HG02943 (cell line): ENCODE data around the gene TMEM121.

Experiments used
- ATAC-seq: cut with Tn5 transposase; IDR thresholded peaks from one replicate; pipeline ENCODE4 v1.9.1; 2021; ENCODE audit warnings: mild to moderate bottlenecking, low read depth, moderate library complexity; ENCODE audit not compliant: unreplicated experiment

The TMEM121 gene

DNA sequence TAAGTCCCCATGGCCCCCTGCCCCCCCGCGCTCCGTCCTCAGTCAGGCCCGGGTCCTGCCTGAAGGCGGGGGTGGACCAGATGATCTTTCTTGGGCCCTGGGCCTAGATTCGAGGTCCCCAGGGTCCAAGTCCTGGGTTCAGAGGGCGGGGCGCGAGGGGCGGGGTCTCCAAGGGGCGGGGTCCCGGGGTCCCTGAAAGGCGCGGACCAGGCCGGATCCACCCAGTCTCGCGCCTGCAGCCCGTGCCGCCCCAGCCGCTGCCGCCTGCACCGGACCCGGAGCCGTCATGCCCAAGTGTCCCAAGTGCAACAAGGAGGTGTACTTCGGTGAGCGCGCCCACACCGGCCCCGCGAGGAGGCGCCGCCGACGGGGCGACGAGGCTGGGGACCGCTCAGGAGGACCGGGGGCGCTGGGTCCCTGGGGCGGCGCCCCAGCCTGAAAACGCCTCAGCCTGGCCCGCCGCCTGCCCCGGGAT is 39.4 kb upstream of the TMEM121 start:
- ATAC-seq, result no peak

DNA sequence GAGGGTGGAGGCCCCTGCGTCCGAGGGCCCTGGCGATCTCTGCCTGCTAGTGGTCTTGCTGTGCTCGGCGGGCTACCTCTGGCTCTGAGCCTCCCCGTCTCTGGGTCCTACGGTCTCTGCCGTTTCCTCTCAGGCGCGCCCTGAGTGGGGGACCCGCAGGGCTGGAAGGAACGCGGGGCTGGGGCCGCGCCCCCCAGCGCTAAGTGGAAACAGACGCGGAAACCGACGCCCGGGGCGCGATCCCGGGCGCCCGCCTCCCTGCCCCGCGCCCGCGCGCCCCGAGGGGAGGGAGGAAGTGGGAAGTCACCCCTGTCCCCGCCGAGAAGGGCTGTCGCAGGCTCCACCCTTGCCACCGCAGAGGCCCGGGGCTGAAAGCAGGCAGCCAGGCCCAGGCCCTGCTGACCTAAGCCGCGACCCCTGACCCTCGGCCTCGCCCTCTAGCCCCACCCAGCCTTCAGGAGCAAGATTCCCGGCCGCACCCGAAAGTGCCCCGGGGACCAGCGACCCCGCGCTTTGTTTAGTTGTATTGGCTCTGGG is 38.9 kb upstream of the TMEM121 start:
- no peak for ATAC-seq

DNA sequence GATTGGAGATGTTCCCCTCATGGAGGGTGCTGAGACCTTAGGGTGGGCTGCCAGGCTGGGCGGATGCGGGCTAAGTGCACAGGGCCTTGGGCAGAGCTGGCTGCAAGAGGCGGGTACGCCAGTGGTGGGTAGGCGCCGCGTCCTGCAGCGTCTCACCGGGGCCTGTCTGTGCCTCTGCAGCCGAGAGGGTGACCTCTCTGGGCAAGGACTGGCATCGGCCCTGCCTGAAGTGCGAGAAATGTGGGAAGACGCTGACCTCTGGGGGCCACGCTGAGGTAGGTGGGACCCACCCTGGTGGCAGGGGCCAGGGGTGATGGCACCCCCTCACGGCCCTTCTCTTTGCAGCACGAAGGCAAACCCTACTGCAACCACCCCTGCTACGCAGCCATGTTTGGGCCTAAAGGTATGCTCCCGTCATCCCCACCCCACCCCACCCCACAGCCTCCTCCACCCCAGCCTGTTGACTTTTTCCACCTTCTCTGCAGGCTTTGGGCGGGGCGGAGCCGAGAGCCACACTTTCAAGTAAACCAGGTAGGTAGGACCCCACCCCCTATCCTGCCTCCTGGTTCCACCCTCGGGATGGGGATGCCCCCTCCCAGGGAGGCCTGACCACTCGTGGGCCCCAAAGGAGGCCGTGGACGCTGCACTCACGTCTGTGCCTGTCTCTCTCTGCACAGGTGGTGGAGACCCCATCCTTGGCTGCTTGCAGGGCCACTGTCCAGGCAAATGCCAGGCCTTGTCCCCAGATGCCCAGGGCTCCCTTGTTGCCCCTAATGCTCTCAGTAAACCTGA is 38.2 kb upstream of the TMEM121 start:
- ATAC-seq, result no peak

DNA sequence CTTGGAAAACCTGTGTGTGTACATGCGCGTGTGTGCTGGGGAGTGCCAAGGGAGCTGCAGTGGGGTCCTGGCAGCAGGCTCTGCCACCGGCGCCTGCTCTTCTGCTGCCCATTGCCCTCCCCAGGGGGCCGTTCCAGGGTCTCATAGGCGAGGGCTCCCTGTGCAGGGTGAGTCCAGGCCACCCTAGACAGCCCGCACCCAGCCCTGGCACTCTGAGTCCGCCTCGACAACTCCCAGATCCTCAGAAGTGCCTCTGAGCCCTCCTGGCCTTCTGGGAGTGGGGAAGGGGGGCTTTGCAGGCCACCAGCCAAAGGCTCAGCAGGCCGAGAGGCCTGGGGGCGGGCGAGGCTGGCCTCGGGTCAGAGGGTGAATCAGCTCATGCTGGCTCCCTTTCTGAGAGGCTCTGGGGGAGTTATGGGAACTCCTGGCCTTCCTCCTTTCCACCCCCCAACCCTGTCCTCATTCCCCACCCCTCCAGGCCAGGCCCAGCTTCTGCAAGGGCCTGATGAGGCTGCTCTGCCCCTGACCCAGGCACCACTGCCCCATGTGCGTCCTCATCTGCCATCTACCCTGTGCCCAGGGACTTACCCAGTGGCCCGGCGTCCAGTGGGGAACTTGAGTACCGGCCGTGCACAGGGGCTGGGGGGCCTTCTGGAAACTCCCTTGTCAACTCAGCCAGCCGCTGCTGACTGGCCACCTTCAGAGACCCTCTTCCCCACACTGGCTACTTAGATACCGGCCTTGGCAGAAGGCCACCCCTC is 37.4 kb upstream of the TMEM121 start:
- ATAC-seq, result no peak

DNA sequence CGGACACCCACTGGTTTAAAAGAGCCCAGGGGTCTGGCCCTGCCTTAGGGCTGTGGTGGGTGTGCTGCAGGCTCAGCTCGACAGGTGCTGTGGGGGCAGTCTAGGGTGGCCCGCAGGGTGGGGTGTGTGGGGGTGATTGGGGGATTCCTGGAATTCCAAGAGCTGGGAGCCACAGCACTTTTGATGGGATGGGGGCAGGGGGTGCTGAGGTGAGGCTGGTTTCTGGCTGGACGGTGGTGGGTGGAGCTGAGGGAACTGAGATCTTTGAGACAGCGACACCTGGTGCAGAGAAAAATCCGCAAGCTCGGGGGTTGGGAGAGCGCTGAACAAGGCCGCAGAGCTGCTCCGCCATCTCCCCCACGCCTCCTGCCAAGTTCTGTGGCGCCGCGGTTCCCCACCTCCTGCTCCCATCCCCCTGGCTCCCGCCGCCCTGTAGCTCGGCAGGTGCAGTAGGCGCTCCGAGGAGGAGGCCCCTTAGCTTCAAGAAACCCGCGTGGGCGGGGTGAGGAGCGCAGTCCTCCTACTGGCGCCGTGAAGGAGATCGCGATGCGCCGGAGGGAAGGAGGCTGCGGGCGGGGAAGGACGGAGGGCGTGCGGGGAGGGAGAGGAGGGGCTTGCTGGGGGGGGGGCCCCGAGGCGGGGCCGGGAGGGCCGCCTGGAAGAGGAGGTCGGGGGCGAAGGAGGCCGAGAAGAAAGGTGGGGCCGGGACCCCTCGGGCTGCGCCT is 36.7 kb upstream of the TMEM121 start:
- ATAC-seq, result no peak

GRCh38 chr14:105490267-105490571 is 36.2 kb upstream of the TMEM121 start:
- peak; percentile 0 for ATAC-seq

GRCh38 chr14:105490572-105491365 is 35.6 kb upstream of the TMEM121 start, which contains the start of gene TEDC1:
Gene TEDC1 (plus strand): TSS chr14:105491246. CDS start chr14:105491376, 130 bp downstream.
- peak; percentile 64 for ATAC-seq

DNA sequence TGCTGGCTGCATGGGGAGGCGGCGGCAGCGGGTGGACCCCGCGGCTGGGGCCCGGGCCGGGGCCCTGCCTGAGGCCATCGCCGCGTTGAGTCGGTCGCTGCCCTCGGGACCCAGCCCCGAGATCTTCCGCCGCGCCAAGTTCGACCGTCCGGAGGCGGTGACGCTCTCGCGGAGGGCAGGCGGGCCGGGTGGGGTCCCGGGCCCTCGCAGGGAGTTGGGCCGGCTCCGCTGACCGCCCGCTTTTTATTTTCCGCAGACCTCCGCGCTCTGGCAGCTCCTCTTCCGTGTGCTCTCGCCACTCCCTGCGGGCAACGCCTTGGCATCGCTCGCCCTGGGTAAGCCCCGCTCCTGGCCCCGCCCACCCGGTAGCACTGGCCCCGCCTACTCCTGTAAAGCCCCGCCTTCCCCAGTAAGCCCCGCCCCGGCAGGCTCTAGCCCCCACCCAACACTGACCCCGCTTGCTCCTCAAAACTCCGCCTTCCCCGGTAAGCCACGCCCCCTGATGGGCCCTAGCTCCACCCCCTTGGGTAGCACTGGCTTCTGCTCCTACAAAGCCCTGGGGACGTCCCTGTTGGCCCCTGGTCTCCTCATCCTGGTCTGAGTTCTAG is 34.9 kb upstream of the TMEM121 start:
- ATAC-seq, result peak; percentile 9

- no peak for ATAC-seq
Measured at GRCh38 chr14:105492031-105492970, 34.1 kb upstream of the TMEM121 start.

DNA sequence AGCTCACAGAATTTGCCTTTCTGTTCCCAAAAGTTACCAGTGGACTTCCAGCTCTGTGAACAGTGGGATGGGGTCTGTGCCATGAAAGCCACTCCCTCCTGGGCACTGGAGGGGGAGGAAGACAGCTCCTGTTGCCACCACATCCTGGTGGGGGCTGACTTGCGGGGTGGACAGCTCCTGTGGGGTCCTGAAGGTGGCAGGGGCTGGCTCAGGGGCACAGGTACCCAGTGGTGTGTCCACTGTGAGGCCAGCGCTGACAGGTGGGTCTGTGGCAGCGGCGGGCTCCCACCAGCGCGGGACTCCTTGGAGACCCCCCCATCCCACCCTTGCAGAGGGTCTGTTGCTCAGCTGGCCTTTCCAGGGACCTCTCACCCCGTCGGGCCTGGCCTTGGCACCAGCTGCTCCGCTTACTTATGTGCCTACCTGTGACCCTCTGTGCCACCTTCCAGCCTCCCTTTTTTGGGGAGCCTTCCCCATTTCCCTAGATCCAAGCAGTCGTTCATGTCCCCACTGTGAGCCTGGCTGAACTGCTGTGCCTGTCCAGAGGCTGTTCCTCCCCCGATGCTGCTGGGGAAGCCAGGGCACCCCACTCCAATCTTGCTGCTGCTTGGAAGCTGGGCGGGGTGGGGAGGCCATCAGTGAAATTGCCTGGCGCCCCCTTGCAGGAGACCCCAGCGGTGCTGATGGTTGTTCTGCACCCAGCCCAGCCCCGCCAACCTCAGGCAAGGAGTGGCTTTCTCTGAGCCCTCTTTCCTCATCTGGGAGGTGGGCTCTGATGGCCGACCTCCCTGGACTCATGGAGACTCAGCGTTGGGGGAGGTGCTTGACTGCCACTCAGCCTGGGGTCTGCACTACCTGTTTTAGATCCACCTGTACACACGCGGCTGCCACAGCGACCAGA is 33.2 kb upstream of the TMEM121 start:
- ATAC-seq, result no peak

DNA sequence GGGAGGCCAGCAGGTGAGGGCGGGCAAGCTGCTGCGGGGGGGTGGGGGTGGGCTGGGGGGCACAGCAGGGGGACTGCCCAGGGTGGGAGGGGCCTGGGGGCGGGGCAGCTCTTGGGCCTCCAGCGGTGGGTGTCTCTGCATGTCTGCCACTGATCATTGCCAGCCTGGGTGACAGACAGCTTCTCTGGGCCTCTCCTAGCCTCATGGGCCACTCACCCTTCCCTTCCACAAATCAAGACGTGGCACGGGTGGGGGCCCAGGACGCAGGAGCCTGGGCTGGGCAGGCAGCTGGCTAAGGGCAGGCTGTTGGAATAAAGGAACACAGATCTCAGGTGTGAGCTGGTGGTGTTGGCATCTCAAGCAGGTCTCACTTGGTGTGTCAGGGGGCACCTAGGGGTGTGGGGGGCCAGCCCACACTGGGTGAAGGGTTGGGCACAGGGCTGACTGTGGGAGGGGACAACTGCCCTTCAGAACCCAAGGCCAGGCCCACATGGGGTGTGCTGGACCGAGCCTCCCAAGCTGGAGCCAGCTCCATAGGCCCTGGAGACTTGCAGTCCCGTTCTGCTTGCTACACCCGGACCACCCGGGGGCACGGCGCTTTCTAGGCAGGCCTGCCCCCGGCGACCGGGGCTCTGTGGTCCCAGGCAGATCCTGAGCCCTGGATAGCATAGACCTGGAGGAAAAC is 32.3 kb upstream of the TMEM121 start:
- no peak for ATAC-seq

GRCh38 chr14:105494606-105494929 is 31.8 kb upstream of the TMEM121 start:
- ATAC-seq, result no peak

GRCh38 chr14:105495101-105495989 is 31.0 kb upstream of the TMEM121 start:
- no peak for ATAC-seq

GRCh38 chr14:105495990-105496830 is 30.2 kb upstream of the TMEM121 start:
- no peak for ATAC-seq

DNA sequence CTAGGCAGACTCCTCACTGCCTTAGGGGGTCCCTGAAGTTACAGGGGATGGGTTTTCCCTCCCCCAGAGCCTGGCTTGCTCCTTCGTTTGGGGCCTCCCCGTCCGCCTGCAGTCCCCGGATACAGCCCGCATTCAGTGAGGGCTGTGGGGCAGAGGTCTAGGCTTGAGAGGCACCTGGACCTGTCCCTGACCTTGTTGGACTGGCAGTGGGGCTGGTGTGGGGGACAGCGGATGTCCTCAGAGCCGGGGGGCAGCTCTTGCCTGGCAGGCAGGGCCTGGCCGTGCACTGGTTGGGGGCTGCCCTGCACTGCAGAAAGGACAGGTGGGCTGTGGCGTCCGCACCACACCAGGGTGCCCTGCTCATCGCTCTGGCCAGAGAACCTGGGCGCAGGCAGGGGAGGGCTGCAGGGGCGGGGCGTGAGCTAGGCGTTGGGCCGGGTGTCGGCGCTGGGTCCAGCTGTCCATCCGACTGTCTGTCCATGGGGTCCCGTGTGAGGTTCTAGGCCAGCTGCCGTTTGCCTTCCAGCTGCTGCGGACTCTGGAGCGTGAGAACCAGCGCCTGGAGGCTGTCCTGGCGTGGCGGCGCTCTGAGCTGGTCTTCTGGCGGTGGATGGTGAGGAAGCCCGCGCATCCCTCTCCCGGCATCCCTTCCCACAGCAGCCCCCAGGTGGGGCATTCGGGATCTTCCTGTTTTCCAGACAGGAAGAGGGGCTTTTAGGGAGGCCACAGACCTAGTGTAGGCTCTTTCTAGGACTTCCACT is 29.4 kb upstream of the TMEM121 start:
- no peak for ATAC-seq
